Measurements from ENCODE around the gene NCKAP5. TPM values are rescaled to one million over a fixed set of nuclear protein-coding genes. Genes with fewer than 3 reads are reported as not detected.

Gene NCKAP5
- total RNA-seq, 2 donors from 2014 or later = 0.78 to 2.6 TPM

GRCh38 chr2:132726155-132726554 lies 842.1 kb downstream of the NCKAP5 start:
- Histone ChIP-seq H3K4me3 (no peak overlapping the region), H3K4me1 (no peaks in the 10 kb centered on the region), H3K27ac (no peak overlapping the region), H3K36me3 (replicated peaks in 1 of 2; ENCODE audit: insufficient read depth in 1 of 2, low read depth in 2 of 2) (no peaks in the 10 kb centered on the region), H3K9me3 (no peaks in the 10 kb centered on the region), H3K27me3 (no peaks in the 10 kb centered on the region)
- WGBS, 2 donors = 83% methylated on average over 4 of the region's 4 CpGs
- TF ChIP-seq POLR2A (IDR thresholded peaks at IDR 0.05) = no peak
- TF ChIP-seq CTCF (IDR thresholded peaks at IDR 0.05) = no peak
- intact Hi-C loops (cut with DNase I) = no loop called here
- no peak for ATAC-seq
- no peak for DNase-seq

GRCh38 chr2:132725748-132726147 lies 842.5 kb downstream of the NCKAP5 start:
- TF ChIP-seq POLR2A (IDR thresholded peaks at IDR 0.05) = no peak
- no peak for TF ChIP-seq CTCF (IDR thresholded peaks at IDR 0.05)
- DNase-seq (no peak), ATAC-seq (no peak)
- intact Hi-C loops (cut with DNase I) = no loop called here
- Histone ChIP-seq H3K27ac (no peak overlapping the region), H3K36me3 (replicated peaks in 1 of 2; ENCODE audit: insufficient read depth in 1 of 2, low read depth in 2 of 2) (no peaks in the 10 kb centered on the region), H3K9me3 (no peaks in the 10 kb centered on the region), H3K4me1 (no peaks in the 10 kb centered on the region), H3K4me3 (no peak overlapping the region), H3K27me3 (no peaks in the 10 kb centered on the region)
- 49 to 71% methylated on average over 7 to 9 of the region's 9 CpGs for WGBS, 2 donors

GRCh38 chr2:132725148-132725547 lies 843.1 kb downstream of the NCKAP5 start:
- intact Hi-C loops (cut with DNase I) = no loop called here
- Histone ChIP-seq H3K4me1 (no peaks in the 10 kb centered on the region), H3K4me3 (no peak overlapping the region), H3K27me3 (no peaks in the 10 kb centered on the region), H3K36me3 (replicated peaks in 1 of 2; ENCODE audit: insufficient read depth in 1 of 2, low read depth in 2 of 2) (no peaks in the 10 kb centered on the region), H3K27ac (no peak overlapping the region), H3K9me3 (no peaks in the 10 kb centered on the region)
- ATAC-seq (no peak), DNase-seq (no peak)
- whole genome bisulfite sequencing, 2 donors = 41 to 60% methylated on average over 1 of the region's 1 CpG
- no peak for TF ChIP-seq POLR2A (IDR thresholded peaks at IDR 0.05)
- no peak for TF ChIP-seq CTCF (IDR thresholded peaks at IDR 0.05)

GRCh38 chr2:132721938-132722337 lies 846.3 kb downstream of the NCKAP5 start:
- intact Hi-C loops (cut with DNase I) = no loop called here
- H3K36me3 ChIP-seq (replicated peaks in 1 of 2; ENCODE audit: insufficient read depth in 1 of 2, low read depth in 2 of 2) = no peaks in the 10 kb centered on the region
- no peaks in the 10 kb centered on the region for H3K4me1 ChIP-seq
- ATAC-seq (no peak), DNase-seq (no peak)
- H3K27me3 ChIP-seq = no peaks in the 10 kb centered on the region
- no peak overlapping the region for H3K27ac ChIP-seq
- TF ChIP-seq POLR2A (IDR thresholded peaks at IDR 0.05) (no peak), CTCF (IDR thresholded peaks at IDR 0.05) (no peak)
- 92 to 93% methylated on average over 2 of the region's 2 CpGs for WGBS, 2 donors
- no peaks in the 10 kb centered on the region for H3K9me3 ChIP-seq
- no peak overlapping the region for H3K4me3 ChIP-seq

GRCh38 chr2:132720393-132720792 lies 847.9 kb downstream of the NCKAP5 start:
- intact Hi-C loops (cut with DNase I) = no loop called here
- no peak for TF ChIP-seq POLR2A (IDR thresholded peaks at IDR 0.05)
- TF ChIP-seq CTCF (IDR thresholded peaks at IDR 0.05) = no peak
- no peak for DNase-seq
- H3K27me3 ChIP-seq = no peaks in the 10 kb centered on the region
- H3K4me1 ChIP-seq = no peaks in the 10 kb centered on the region
- H3K36me3 ChIP-seq (replicated peaks in 1 of 2; ENCODE audit: insufficient read depth in 1 of 2, low read depth in 2 of 2) = no peaks in the 10 kb centered on the region
- whole genome bisulfite sequencing, 2 donors = 79 to 80% methylated on average over 4 of the region's 4 CpGs
- no peaks in the 10 kb centered on the region for H3K9me3 ChIP-seq
- no peak overlapping the region for H3K27ac ChIP-seq
- H3K4me3 ChIP-seq = no peak overlapping the region
- ATAC-seq = no peak
